Measurements from ENCODE around the gene JAG1. TPM values are rescaled to one million over a fixed set of nuclear protein-coding genes. Genes with fewer than 3 reads are reported as not detected.

Gene JAG1
- total and polyA plus RNA-seq, 2 of the 4 experiments (the other 2 are of a cell fraction): 10.2 to 22.6 TPM

DNA sequence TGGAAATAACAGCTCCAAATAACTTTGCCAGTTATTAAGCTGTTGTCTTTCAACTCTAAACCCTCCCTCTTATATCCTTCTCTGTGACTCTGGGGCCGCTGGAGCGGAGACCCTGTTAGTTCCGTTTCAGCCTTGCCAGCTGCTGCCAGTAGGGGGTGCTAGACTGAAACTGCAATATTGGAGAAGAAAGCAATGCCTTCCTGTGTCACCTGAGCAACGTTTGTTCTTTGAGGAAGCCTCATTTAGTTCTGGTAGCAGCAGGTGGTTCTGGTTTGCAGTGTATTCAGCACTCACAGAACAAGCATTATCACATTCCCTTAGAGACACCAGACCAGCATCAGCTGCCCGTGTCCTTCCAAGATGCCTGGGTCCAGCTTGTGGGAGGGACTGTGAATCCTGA lies 22.9 kb upstream of the JAG1 start:
- dilution Hi-C loops (cut with HindIII; ENCODE audit: low sequenced_read_pairs, unreplicated experiment): no loop called here
- TF ChIP-seq CTCF (conservative IDR thresholded peaks at IDR 0.05; ENCODE audit: low read depth, low read length) (peak; percentile 29; the same call in 1 of the 2 replicates), POLR2A (IDR thresholded peaks at IDR 0.05; ENCODE audit: low read depth, low read length) (no peak)
- no CpG with 5 or more reads among the region's 5 CpGs for WGBS, 2 experiments (ENCODE audit: extremely low coverage in 2 of 2, insufficient read length in 1 of 2)
- Histone ChIP-seq H3K9me3 (ENCODE audit: control insufficient read depth, insufficient read depth, low read length) (no peaks in the 10 kb centered on the region), H3K56ac (ENCODE audit: extremely low read depth, insufficient read depth, low read length) (no peak overlapping the region), H4K91ac (ENCODE audit: insufficient read depth, low read depth, low read length) (no peak overlapping the region), H3K23ac (ENCODE audit: low read depth, low read length) (no peak overlapping the region), H2AK5ac (ENCODE audit: low read depth, low read length) (no peak overlapping the region), H2AK9ac (replicated peaks; ENCODE audit: low read depth, low read length, poor library complexity) (no peak overlapping the region), H3K36me3 (ENCODE audit: control insufficient read depth, insufficient read depth, low read length) (no peaks in the 10 kb centered on the region), H2AFZ (replicated peaks; ENCODE audit: low read length, poor library complexity) (no peak overlapping the region), H2BK120ac (ENCODE audit: low read depth, low read length) (no peak overlapping the region), H2BK15ac (ENCODE audit: low read depth, low read length) (no peak overlapping the region), H3K4ac (ENCODE audit: low read depth, low read length) (no peak overlapping the region), H4K5ac (ENCODE audit: low read depth, low read length) (no peak overlapping the region), H3K9me1 (ENCODE audit: insufficient read depth, low read length) (no peaks in the 10 kb centered on the region), H3K4me1 (ENCODE audit: control insufficient read depth, insufficient read depth, low read length) (no peaks in the 10 kb centered on the region), H2BK20ac (ENCODE audit: low read depth, low read length) (no peak overlapping the region), H3K79me1 (ENCODE audit: low read depth in 1 of 2, low read length in 2 of 2) (no peaks in the 10 kb centered on the region), H2BK5ac (ENCODE audit: low read depth, low read length, poor library complexity, severe bottlenecking) (no peak overlapping the region), H3K9ac (ENCODE audit: low read depth, low read length) (no peak overlapping the region), H4K20me1 (ENCODE audit: insufficient read depth, low read length) (no peaks in the 10 kb centered on the region), H3K27me3 (ENCODE audit: control insufficient read depth, insufficient read depth, low read length) (no peaks in the 10 kb centered on the region; the same call in 1 of the 2 replicates), H4K8ac (ENCODE audit: low read depth in 2 of 2, low read length in 2 of 2) (no peak overlapping the region), H3K4me2 (ENCODE audit: low read depth, low read length) (no peak overlapping the region), H3K18ac (ENCODE audit: low read depth, low read length) (no peak overlapping the region), H3K14ac (replicated peaks; ENCODE audit: low read depth, low read length) (no peak overlapping the region), H3K27ac (ENCODE audit: insufficient read depth, low read length) (no peak overlapping the region), H3K4me3 (ENCODE audit: insufficient read depth, low read depth, low read length) (no peak overlapping the region)
- in situ Hi-C loops (cut with MboI; ENCODE audit: low sequenced_read_pairs): no loop called here
- intact Hi-C loops (cut with micrococcal nuclease): no loop called here
- BruUV-seq (replicated peaks): no TSS peak
- CTCF ChIA-PET: interaction anchor here (0.6 to 1.5 kb wide), 3 partner anchors 8 to 36 kb away, joined by 3 to 5 read pairs (median 3); no protein-coding TSS in a partner anchor
- POLR2A ChIA-PET (ENCODE audit: unreplicated experiment): no interaction called here
- ATAC-seq (ENCODE audit: low read depth) (no peak), DNase-seq (no peak)

All from IMR-90 (cell line).